Keratinocyte (primary cell): ENCODE data around the gene STRADA. TPM values are rescaled to one million over a fixed set of nuclear protein-coding genes. Genes with fewer than 3 reads are reported as not detected.

Experiments
- DNase-seq: peaks from one replicate; pipeline ENCODE4 v3.0.0-alpha.2; 2011; ENCODE audit warnings: low read depth, missing footprints, low spot score
- FAIRE-seq: peaks from 2 replicates; lab custom pipeline; 2011; peaks lifted over from hg19 to GRCh38; lab: Jason Lieb, UNC
- H2AFZ ChIP-seq: 2 replicates; pipeline ENCODE4 v1.6.0; 2012; ENCODE audit warnings: low read length, control low read depth, inconsistent platforms; ENCODE audit not compliant: control insufficient read depth
- H3K27ac ChIP-seq: 2 replicates; pipeline ENCODE4 v1.5.1; 2011; ENCODE audit warnings: low read length; ENCODE audit not compliant: control insufficient read depth, insufficient read depth
- H3K27me3 ChIP-seq: 3 replicates; pipeline ENCODE4 v1.6.0; 2011; ENCODE audit warnings: low read length; ENCODE audit not compliant: control insufficient read depth, insufficient read depth; ENCODE audit errors: extremely low read depth
- H3K36me3 ChIP-seq, 2 experiments: 2 replicates in 1 of 2; 3 replicates in 1 of 2; pipeline ENCODE4 v1.5.1; 2011; ENCODE audit warnings: low read length in 2 of 2, mild to moderate bottlenecking in 1 of 2; ENCODE audit not compliant: control insufficient read depth in 2 of 2, insufficient read depth in 2 of 2; ENCODE audit errors: extremely low read depth in 1 of 2
- H3K4me1 ChIP-seq: 3 replicates; pipeline ENCODE4 v1.5.1; 2011; ENCODE audit warnings: low read length; ENCODE audit not compliant: control insufficient read depth, insufficient read depth; ENCODE audit errors: extremely low read depth
- H3K4me2 ChIP-seq: 3 replicates; pipeline ENCODE4 v1.6.0; 2011; ENCODE audit warnings: low read depth, low read length; ENCODE audit not compliant: control insufficient read depth, insufficient read depth; ENCODE audit errors: extremely low read depth
- H3K4me3 ChIP-seq, 3 experiments: fragments of 200-600 bp in 1 of 3; sonication (generic) in 1 of 3; 2 replicates in 2 of 3; 3 replicates in 1 of 3; pipeline ENCODE4 v1.5.1; 2011 to 2016; ENCODE audit warnings: low read length in 3 of 3, mild to moderate bottlenecking in 3 of 3, control low read depth in 2 of 3, inconsistent platforms in 1 of 3, low read depth in 1 of 3, mixed read lengths in 1 of 3, mixed run types in 1 of 3, moderate library complexity in 1 of 3; ENCODE audit not compliant: control insufficient read depth in 2 of 3, insufficient read depth in 2 of 3; ENCODE audit errors: extremely low read depth in 1 of 3
- H3K79me2 ChIP-seq: 2 replicates; pipeline ENCODE4 v1.6.0; 2012; ENCODE audit warnings: low read length; ENCODE audit not compliant: control insufficient read depth, insufficient read depth
- H3K9ac ChIP-seq: 3 replicates; pipeline ENCODE4 v1.6.0; 2011; ENCODE audit warnings: low read length; ENCODE audit not compliant: control insufficient read depth, insufficient read depth; ENCODE audit errors: extremely low read depth
- H3K9me1 ChIP-seq: 3 replicates; pipeline ENCODE4 v1.6.0; 2011; ENCODE audit warnings: low read length; ENCODE audit not compliant: control insufficient read depth, insufficient read depth; ENCODE audit errors: extremely low read depth
- H3K9me3 ChIP-seq: 2 replicates; pipeline ENCODE4 v1.5.1; 2012; ENCODE audit warnings: low read depth, low read length; ENCODE audit not compliant: control insufficient read depth
- H4K20me1 ChIP-seq: 3 replicates; pipeline ENCODE4 v1.6.0; 2011; ENCODE audit warnings: low read length; ENCODE audit not compliant: control insufficient read depth, insufficient read depth; ENCODE audit errors: extremely low read depth
- EZH2 ChIP-seq: IDR thresholded peaks from one replicate; pipeline ENCODE4 v1.6.1; 2012; ENCODE audit warnings: inconsistent platforms, mild to moderate bottlenecking, low read length, moderate library complexity
- dilution Hi-C: fragments of 300-500 bp; cut with MboI; formaldehyde crosslinking; loops from one replicate; pipeline ENCODE4 v1.7.0; 2020; ENCODE audit warnings: low sequenced_read_pairs; ENCODE audit not compliant: extremely low pct_ligation_motif_present
- polyA plus RNA-seq, 5 experiments: library from polyadenylated mRNA; depleted of rRNA in 3 of 5; stranded (reverse) in 3 of 5; stranded (forward) in 1 of 5; unstranded in 1 of 5; fragments of >200 nt; gene quantifications; 1 replicate in 1 of 5; 2 replicates in 3 of 5; 3 replicates in 1 of 5; pipeline versions ENCODE4 v1.2.1 to v1.2.3, GENCODE V29; 2011 to 2012; ENCODE audit warnings: missing spikeins in 2 of 5, low read depth in 1 of 5, low replicate concordance in 1 of 5
- TF ChIP-seq, protein P1 (sequence below), 3 experiments: IDR thresholded peaks in 1 of 3; conservative IDR thresholded peaks in 1 of 3; optimal IDR thresholded peaks in 1 of 3; 2 replicates in 2 of 3; 3 replicates in 1 of 3; pipeline versions ENCODE3 to v1.5.1; 2011; ENCODE audit warnings: low read length in 3 of 3, mild to moderate bottlenecking in 3 of 3, moderate library complexity in 2 of 3, control low read depth in 1 of 3, inconsistent platforms in 1 of 3; ENCODE audit not compliant: insufficient read depth in 2 of 3; ENCODE audit errors: extremely low read depth in 1 of 3

STRADA gene
- polyA plus RNA-seq, 1 donor (not counting 4 experiments of a cell fraction or from before 2014, with no cell fraction given), result 25.9 TPM

DNA sequence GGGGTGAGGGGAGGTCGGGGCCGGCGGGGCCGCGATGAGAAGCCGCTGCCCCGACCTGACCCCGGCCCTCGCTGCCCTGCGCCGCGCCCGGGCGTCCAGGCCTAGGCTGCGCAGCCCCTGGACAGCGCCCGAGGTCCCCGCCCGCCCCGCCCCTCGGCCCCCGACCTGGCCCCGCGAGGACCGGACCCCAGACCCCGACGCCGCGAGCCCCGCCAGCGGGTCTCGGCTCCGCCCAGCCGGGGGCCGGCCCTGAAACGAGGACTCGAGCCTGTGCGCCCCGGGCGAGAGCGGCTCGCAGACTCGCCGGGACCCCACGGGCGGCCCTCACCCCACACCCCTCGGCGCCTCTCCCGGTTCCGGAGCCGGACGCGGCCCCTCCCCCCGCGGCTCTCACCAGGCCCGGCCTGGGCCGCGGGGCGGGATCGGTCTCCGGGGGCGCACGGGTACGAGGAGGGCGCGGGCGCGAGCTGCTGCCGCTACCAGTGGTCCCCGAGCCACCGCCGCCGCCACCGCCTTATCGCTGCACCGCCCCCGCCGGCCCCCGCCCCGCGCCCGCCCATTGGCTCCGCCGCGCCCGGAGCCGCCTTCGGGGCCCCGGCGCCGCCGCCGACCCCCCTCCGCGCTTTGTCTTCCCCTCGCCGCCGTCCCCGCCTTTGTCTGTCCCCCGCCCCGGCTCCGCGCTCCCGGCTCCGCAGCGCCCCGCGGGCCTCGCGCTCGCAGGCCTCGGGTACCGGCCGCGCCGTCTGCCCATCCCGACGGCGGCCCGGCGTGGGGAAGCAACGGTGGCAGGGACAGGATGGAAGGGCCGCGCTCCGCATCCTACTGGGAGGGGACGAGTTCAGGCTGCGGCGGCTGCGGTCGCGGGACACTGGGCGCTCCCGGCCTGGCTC is 41.7 kb downstream of the STRADA start, which contains the start of gene LIMD2:
Gene LIMD2 (minus strand): TSS at position 488 of the 890 bp plus-strand sequence. CDS start 827 bp downstream, outside the sequence.
- H3K4me1 ChIP-seq, result no peaks in the 10 kb centered on the region
- no peak within 1 kb of the TSS for H2AFZ ChIP-seq
- H3K4me2 ChIP-seq, result peak within 1 kb of the TSS; percentile 48
- no peaks in the 10 kb centered on the region for H3K79me2 ChIP-seq
- dilution Hi-C loops, result no loop called here
- H4K20me1 ChIP-seq, result no peaks in the 10 kb centered on the region
- FAIRE-seq (no peak), DNase-seq (no peak)
- H3K27ac ChIP-seq, result no peak within 1 kb of the TSS
- TF ChIP-seq, protein P1, sequence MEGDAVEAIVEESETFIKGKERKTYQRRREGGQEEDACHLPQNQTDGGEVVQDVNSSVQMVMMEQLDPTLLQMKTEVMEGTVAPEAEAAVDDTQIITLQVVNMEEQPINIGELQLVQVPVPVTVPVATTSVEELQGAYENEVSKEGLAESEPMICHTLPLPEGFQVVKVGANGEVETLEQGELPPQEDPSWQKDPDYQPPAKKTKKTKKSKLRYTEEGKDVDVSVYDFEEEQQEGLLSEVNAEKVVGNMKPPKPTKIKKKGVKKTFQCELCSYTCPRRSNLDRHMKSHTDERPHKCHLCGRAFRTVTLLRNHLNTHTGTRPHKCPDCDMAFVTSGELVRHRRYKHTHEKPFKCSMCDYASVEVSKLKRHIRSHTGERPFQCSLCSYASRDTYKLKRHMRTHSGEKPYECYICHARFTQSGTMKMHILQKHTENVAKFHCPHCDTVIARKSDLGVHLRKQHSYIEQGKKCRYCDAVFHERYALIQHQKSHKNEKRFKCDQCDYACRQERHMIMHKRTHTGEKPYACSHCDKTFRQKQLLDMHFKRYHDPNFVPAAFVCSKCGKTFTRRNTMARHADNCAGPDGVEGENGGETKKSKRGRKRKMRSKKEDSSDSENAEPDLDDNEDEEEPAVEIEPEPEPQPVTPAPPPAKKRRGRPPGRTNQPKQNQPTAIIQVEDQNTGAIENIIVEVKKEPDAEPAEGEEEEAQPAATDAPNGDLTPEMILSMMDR (optimal IDR thresholded peaks at IDR 0.05 in 1 of 3, IDR thresholded peaks at IDR 0.05 in 1 of 3, conservative IDR thresholded peaks at IDR 0.05 in 1 of 3; ENCODE audit: extremely low read depth in 1 of 3, insufficient read depth in 2 of 3, low read length in 3 of 3), result peak in 1 of 3 experiments; percentile 6
- no peak for TF ChIP-seq EZH2
- H3K27me3 ChIP-seq, result no peaks in the 10 kb centered on the region
- H3K4me3 ChIP-seq, result peak within 1 kb of the TSS; percentile 26 to 42 (median 27)
- H3K36me3 ChIP-seq, result peaks cover 0 to 6% of the 10 kb centered on the region in 2 experiments
- H3K9ac ChIP-seq, result peak within 1 kb of the TSS; percentile 37
- no peaks in the 10 kb centered on the region for H3K9me1 ChIP-seq
- H3K9me3 ChIP-seq, result no peaks in the 10 kb centered on the region

DNA sequence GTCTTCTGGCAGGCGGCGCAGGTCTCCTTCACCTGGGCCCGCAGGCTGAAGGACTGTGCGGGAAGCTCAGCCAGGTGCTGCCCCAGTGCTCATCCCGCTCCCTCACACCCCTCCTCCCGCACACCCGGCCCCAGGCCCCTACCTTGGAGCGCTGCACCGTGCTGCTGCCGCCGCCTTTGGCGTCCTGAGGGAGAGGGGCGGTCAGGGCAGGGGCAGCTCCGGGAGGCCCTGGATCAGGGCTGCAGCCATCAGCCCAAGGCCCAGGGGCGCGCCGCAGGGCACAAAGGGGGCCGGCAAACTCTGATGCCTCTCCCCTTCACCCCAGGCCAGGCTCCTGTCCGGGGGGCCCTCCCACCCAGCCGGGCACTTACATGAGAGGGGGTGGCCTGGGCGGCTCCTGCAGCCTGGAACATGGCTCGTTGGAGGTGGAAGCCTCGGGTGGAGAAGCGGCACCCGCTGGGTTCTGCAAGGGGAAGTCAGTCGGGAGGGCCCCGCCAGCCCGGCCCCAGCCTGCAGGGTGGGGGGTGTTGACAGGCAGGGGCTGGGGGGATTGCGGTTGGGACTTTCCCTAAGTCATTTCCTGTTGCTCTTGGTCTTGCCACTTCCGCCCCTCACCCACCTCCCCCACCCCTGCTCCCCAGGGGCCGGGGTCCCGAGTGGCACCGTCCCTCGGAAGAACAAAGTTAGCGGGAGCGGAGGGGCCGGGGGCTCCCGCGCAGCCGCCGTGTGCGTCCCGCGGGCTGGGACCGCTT is 42.5 kb downstream of the STRADA start:
- Histone ChIP-seq H4K20me1 (no peaks in the 10 kb centered on the region), H3K27me3 (no peaks in the 10 kb centered on the region), H3K27ac (no peak overlapping the region), H3K36me3 (peaks cover 4 to 5% of the 10 kb centered on the region in 2 experiments), H3K4me3 (peak overlapping the region in 2 of 3 experiments; percentile 27 to 42), H2AFZ (no peak overlapping the region), H3K79me2 (no peaks in the 10 kb centered on the region), H3K9me3 (no peaks in the 10 kb centered on the region), H3K9ac (peak overlapping the region; percentile 37), H3K4me1 (no peaks in the 10 kb centered on the region), H3K4me2 (peak overlapping the region; percentile 37), H3K9me1 (no peaks in the 10 kb centered on the region)
- dilution Hi-C loops, result no loop called here
- TF ChIP-seq EZH2, result peak; percentile 46
- TF ChIP-seq, protein P1 (optimal IDR thresholded peaks at IDR 0.05 in 1 of 3, IDR thresholded peaks at IDR 0.05 in 1 of 3, conservative IDR thresholded peaks at IDR 0.05 in 1 of 3; ENCODE audit: extremely low read depth in 1 of 3, insufficient read depth in 2 of 3, low read length in 3 of 3), result no peak
- no peak for FAIRE-seq
- DNase-seq, result no peak
